GM23338 (cell line): Measurements from ENCODE around the gene LCP1. TPM values are rescaled to one million over a fixed set of nuclear protein-coding genes. Genes with fewer than 3 reads are reported as not detected.

Experiments used
- ATAC-seq: fragments of 200-7000 bp; cut with Tn5 transposase; 3 replicates; pipeline ENCODE4 v1.9.1; 2020
- DNase-seq: peaks from one replicate; pipeline ENCODE4 v3.0.0-alpha.2; 2015; ENCODE audit warnings: low spot score
- H2AFZ ChIP-seq: fragments of 200-600 bp; sonication (generic); 2 replicates; pipeline ENCODE4 v1.8.0; 2016; ENCODE audit warnings: antibody characterized with exemption, mild to moderate bottlenecking, moderate library complexity
- H3F3A ChIP-seq: fragments of 200-600 bp; sonication (generic); replicated peaks from 2 replicates; pipeline ENCODE4 v1.8.0; 2017; ENCODE audit warnings: antibody characterized with exemption, mixed run types, low read depth
- H3K27ac ChIP-seq: fragments of 200-600 bp; sonication (generic); 2 replicates; pipeline ENCODE4 v1.6.1; 2016; ENCODE audit warnings: low read depth
- H3K27me3 ChIP-seq: fragments of 200-600 bp; sonication (generic); 2 replicates; pipeline ENCODE4 v1.8.0; 2016; ENCODE audit warnings: mild to moderate bottlenecking, mixed run types, moderate library complexity; ENCODE audit not compliant: insufficient read depth
- H3K36me3 ChIP-seq: fragments of 200-600 bp; sonication (generic); 2 replicates; pipeline ENCODE4 v1.8.0; 2016; ENCODE audit warnings: mild to moderate bottlenecking; ENCODE audit not compliant: insufficient read depth
- H3K4me1 ChIP-seq: fragments of 200-600 bp; sonication (generic); 2 replicates; pipeline ENCODE4 v1.8.0; 2016; ENCODE audit warnings: mild to moderate bottlenecking, moderate library complexity; ENCODE audit not compliant: insufficient read depth
- H3K4me2 ChIP-seq: fragments of 200-600 bp; sonication (generic); 2 replicates; pipeline ENCODE4 v1.7.1; 2017; ENCODE audit warnings: mixed run types
- H3K4me3 ChIP-seq: fragments of 200-600 bp; sonication (generic); 2 replicates; pipeline ENCODE4 v1.6.1; 2016; ENCODE audit warnings: mixed run types
- H3K79me2 ChIP-seq: fragments of 200-600 bp; sonication (generic); replicated peaks from 2 replicates; pipeline ENCODE4 v1.8.0; 2017; ENCODE audit warnings: mild to moderate bottlenecking; ENCODE audit not compliant: insufficient read depth
- H3K9me2 ChIP-seq: fragments of 200-600 bp; sonication (generic); 2 replicates; pipeline ENCODE4 v1.8.0; 2017; ENCODE audit not compliant: insufficient read depth
- H4K20me1 ChIP-seq: fragments of 200-600 bp; sonication (generic); replicated peaks from 2 replicates; pipeline ENCODE4 v1.8.0; 2017; ENCODE audit warnings: mild to moderate bottlenecking; ENCODE audit not compliant: insufficient read depth
- H3K27ac Mint-ChIP-seq: 2 replicates; pipeline ENCODE4 v1.8.0; 2020; ENCODE audit warnings: inconsistent platforms, mild to moderate bottlenecking, moderate library complexity, mixed read lengths
- H3K27me3 Mint-ChIP-seq: 3 replicates; pipeline ENCODE4 v1.8.0; 2022; ENCODE audit warnings: low read depth, mild to moderate bottlenecking, moderate library complexity, mixed read lengths, inconsistent platforms; ENCODE audit not compliant: insufficient read depth, poor library complexity
- H3K36me3 Mint-ChIP-seq: 3 replicates; pipeline ENCODE4 v1.8.0; 2021; ENCODE audit warnings: low read depth, mild to moderate bottlenecking, inconsistent platforms, moderate library complexity, mixed read lengths
- H3K4me1 Mint-ChIP-seq: 3 replicates; pipeline ENCODE4 v1.8.0; 2020; ENCODE audit warnings: mild to moderate bottlenecking, inconsistent platforms, mixed read lengths
- H3K4me3 Mint-ChIP-seq: 3 replicates; pipeline ENCODE4 v1.8.0; 2021; ENCODE audit warnings: moderate library complexity, mild to moderate bottlenecking, inconsistent platforms, mixed read lengths
- H3K9me3 Mint-ChIP-seq: 3 replicates; pipeline ENCODE4 v1.8.0; 2020; ENCODE audit warnings: moderate library complexity, mild to moderate bottlenecking, inconsistent platforms, mixed read lengths
- CREB1 ChIP-seq: fragments of 250-450 bp; sonication (Bioruptor Pico); IDR thresholded peaks from 2 replicates; pipeline ENCODE4 v1.5.0; 2020; ENCODE audit warnings: low read depth, mild to moderate bottlenecking, moderate library complexity
- EZH2phosphoT487 ChIP-seq: fragments of 200-600 bp; sonication (generic); IDR thresholded peaks from one replicate; pipeline ENCODE4 v1.8.1; 2018; ENCODE audit warnings: antibody characterized with exemption; ENCODE audit not compliant: unreplicated experiment
- JUNB ChIP-seq: IDR thresholded peaks from one replicate; pipeline ENCODE4 v1.6.1; 2016; ENCODE audit warnings: antibody characterized with exemption; ENCODE audit not compliant: unreplicated experiment
- NANOG ChIP-seq: IDR thresholded peaks from 2 replicates; pipeline ENCODE4 v1.6.1; 2016; ENCODE audit warnings: antibody characterized with exemption, borderline replicate concordance
- POLR2AphosphoS5 ChIP-seq: IDR thresholded peaks from 2 replicates; pipeline ENCODE4 v1.6.1; 2016; ENCODE audit warnings: antibody characterized with exemption, low read depth
- STAT1 ChIP-seq: IDR thresholded peaks from one replicate; pipeline ENCODE4 v1.6.1; 2016; ENCODE audit warnings: antibody characterized with exemption; ENCODE audit not compliant: unreplicated experiment
- ZNF114 ChIP-seq: fragments of 250-450 bp; sonication (Bioruptor Pico); IDR thresholded peaks from 2 replicates; pipeline ENCODE4 v1.5.0; 2020; ENCODE audit warnings: mild to moderate bottlenecking, moderate library complexity
- ZNF331 ChIP-seq: fragments of 250-450 bp; sonication (Bioruptor Pico); IDR thresholded peaks from 2 replicates; pipeline ENCODE4 v1.5.0; 2020; ENCODE audit warnings: low read depth, mild to moderate bottlenecking, moderate library complexity
- polyA plus RNA-seq: library from polyadenylated mRNA; unstranded; fragments of >200 nt; fragmentation: Nextera tagmentation; extraction: Ambion mirVana; gene quantifications from 2 replicates; pipeline ENCODE4 v1.2.1, GENCODE V29; 2016
- total RNA-seq: library from RNA; depleted of rRNA; stranded (reverse); fragments of >200 nt; shearing (Covaris generic); gene quantifications from 2 replicates; pipeline ENCODE4 v1.2.3, GENCODE V29; 2014
- TF ChIP-seq, protein P1 (sequence below): IDR thresholded peaks from one replicate; pipeline ENCODE4 v1.6.1; 2018; ENCODE audit warnings: antibody characterized with exemption; ENCODE audit not compliant: unreplicated experiment
- TF ChIP-seq, protein P2 (sequence below), 2 experiments: fragments of 200-600 bp in 1 of 2; sonication (generic) in 1 of 2; conservative IDR thresholded peaks; 2 replicates each; pipeline versions ENCODE4 v1.5.1 to v1.6.1; 2016 to 2017; ENCODE audit warnings: antibody characterized with exemption in 2 of 2, low read depth in 2 of 2, mild to moderate bottlenecking in 2 of 2, moderate library complexity in 1 of 2

The LCP1 gene
- total and polyA plus RNA-seq, 2 experiments from 2014 or later = 1.9 to 3.4 TPM

DNA sequence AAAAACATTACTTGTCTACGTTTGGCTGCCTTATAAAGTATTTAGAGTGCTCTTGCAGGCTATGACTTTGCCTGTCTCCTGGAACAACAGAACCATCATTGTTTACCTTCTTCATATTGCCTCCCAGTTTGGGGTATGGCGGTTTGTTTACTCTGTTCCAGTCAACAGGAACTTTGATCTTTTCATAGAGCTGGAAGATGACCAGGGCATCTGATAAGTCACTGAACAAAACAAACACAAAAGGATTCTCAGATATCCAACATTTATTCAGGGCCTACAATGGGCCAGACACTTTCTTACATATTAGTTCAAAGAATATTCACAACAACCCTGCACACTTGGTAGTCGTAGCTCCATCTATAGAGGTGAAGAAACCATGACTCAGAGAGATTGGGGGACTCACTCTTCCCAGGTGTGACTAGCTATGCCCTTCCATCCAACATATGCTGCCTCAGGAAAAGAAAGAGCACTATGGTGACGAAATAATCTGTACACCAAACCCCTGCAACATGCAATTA, 38.7 kb downstream of the LCP1 start (continued):
- TF ChIP-seq, protein P1, sequence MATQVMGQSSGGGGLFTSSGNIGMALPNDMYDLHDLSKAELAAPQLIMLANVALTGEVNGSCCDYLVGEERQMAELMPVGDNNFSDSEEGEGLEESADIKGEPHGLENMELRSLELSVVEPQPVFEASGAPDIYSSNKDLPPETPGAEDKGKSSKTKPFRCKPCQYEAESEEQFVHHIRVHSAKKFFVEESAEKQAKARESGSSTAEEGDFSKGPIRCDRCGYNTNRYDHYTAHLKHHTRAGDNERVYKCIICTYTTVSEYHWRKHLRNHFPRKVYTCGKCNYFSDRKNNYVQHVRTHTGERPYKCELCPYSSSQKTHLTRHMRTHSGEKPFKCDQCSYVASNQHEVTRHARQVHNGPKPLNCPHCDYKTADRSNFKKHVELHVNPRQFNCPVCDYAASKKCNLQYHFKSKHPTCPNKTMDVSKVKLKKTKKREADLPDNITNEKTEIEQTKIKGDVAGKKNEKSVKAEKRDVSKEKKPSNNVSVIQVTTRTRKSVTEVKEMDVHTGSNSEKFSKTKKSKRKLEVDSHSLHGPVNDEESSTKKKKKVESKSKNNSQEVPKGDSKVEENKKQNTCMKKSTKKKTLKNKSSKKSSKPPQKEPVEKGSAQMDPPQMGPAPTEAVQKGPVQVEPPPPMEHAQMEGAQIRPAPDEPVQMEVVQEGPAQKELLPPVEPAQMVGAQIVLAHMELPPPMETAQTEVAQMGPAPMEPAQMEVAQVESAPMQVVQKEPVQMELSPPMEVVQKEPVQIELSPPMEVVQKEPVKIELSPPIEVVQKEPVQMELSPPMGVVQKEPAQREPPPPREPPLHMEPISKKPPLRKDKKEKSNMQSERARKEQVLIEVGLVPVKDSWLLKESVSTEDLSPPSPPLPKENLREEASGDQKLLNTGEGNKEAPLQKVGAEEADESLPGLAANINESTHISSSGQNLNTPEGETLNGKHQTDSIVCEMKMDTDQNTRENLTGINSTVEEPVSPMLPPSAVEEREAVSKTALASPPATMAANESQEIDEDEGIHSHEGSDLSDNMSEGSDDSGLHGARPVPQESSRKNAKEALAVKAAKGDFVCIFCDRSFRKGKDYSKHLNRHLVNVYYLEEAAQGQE = no peak
- TF ChIP-seq ZNF331 (CRISPR knock-in tag) (no peak), EZH2phosphoT487 (no peak), STAT1 (no peak), CREB1 (no peak), ZNF114 (CRISPR knock-in tag) (no peak), POLR2AphosphoS5 (no peak), JUNB (no peak), NANOG (no peak)
- TF ChIP-seq, protein P2, sequence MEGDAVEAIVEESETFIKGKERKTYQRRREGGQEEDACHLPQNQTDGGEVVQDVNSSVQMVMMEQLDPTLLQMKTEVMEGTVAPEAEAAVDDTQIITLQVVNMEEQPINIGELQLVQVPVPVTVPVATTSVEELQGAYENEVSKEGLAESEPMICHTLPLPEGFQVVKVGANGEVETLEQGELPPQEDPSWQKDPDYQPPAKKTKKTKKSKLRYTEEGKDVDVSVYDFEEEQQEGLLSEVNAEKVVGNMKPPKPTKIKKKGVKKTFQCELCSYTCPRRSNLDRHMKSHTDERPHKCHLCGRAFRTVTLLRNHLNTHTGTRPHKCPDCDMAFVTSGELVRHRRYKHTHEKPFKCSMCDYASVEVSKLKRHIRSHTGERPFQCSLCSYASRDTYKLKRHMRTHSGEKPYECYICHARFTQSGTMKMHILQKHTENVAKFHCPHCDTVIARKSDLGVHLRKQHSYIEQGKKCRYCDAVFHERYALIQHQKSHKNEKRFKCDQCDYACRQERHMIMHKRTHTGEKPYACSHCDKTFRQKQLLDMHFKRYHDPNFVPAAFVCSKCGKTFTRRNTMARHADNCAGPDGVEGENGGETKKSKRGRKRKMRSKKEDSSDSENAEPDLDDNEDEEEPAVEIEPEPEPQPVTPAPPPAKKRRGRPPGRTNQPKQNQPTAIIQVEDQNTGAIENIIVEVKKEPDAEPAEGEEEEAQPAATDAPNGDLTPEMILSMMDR (conservative IDR thresholded peaks at IDR 0.05; ENCODE audit: low read depth in 2 of 2) = no peak

DNA sequence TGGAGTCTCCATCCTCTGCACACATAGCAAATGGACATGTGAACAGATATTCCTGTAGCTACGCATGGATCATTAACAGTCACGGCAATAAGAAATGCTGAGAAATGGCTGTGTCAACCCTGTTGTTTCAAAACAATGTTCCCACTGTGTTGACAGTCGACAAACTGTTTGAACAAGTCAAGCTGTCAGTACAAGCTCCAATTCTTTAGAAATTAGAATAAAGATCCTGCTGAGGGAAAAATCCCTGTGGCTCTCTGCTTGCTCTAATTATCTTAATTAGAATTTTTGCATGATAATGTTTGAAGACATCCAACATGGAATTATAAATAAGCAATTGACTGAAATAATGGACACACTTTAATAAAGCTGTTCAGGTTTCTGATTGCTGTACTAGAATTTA, 39.2 kb downstream of the LCP1 start:
- no peaks in the 10 kb centered on the region for H3K36me3 Mint-ChIP-seq
- DNase-seq = no peak
- H3K79me2 ChIP-seq = no peaks in the 10 kb centered on the region
- no peak overlapping the region for H3K27ac Mint-ChIP-seq
- no peaks in the 10 kb centered on the region for H3K27me3 ChIP-seq
- no peaks in the 10 kb centered on the region for H3K9me2 ChIP-seq
- H3K4me1 ChIP-seq = peaks cover 34% of the 10 kb centered on the region
- no peak overlapping the region for H3K4me3 ChIP-seq
- H3K4me3 Mint-ChIP-seq = no peak overlapping the region
- no peak for ATAC-seq
- no peaks in the 10 kb centered on the region for H3F3A ChIP-seq
- H3K36me3 ChIP-seq = no peaks in the 10 kb centered on the region
- H4K20me1 ChIP-seq = no peaks in the 10 kb centered on the region
- H2AFZ ChIP-seq = no peak overlapping the region
- H3K4me1 Mint-ChIP-seq = peaks cover 36% of the 10 kb centered on the region
- H3K27ac ChIP-seq = no peak overlapping the region
- peaks cover 3% of the 10 kb centered on the region for H3K27me3 Mint-ChIP-seq
- no peaks in the 10 kb centered on the region for H3K9me3 Mint-ChIP-seq
- no peak overlapping the region for H3K4me2 ChIP-seq
- TF ChIP-seq ZNF114 (CRISPR knock-in tag) = no peak
- TF ChIP-seq, protein P2 (conservative IDR thresholded peaks at IDR 0.05; ENCODE audit: low read depth in 2 of 2) = no peak
- TF ChIP-seq, protein P1 = no peak
- TF ChIP-seq POLR2AphosphoS5 = no peak
- TF ChIP-seq CREB1 = no peak
